ENCODE results near the gene IGFBP7. TPM values are rescaled to one million over a fixed set of nuclear protein-coding genes. Genes with fewer than 3 reads are reported as not detected.

IGFBP7 gene
- total and polyA plus RNA-seq, 2 of the 8 experiments (the other 6 are each of a cell fraction or from before 2014, with no cell fraction given) = 0.17 to 0.48 TPM

DNA sequence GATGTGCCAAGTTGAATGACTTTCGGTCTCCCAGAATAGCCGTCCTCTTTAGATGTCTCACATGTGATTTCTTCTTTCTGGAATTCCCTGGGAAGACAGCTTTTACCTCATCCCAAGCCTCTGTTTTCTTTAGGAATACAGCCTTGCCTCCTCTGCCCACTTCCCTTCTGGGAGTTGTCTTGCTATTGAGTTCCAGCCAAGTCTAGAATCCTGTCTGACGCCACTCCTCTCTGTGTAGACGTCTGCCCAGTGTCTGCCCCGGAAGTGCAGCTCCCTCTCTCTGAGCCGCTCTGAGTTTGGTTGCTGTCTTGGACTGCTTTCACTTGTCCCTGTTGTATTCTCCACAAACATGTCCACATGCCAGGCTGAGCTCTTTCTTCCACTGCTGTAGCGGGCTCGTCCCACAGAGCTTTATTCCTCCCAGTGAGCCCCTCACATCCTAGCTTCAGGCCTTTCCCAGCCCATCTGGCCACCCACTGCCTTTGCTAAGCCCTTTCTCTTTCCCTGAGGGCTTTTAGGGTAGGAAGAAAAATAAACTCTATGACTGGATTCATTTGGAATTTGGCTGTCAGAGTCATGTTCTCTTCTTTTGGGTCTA is 9.0 kb upstream of the IGFBP7 start (continued):
- TF ChIP-seq RNF2 (IDR thresholded peaks at IDR 0.05; ENCODE audit: borderline replicate concordance, low read depth, low read length, missing control alignments, poor library complexity, severe bottlenecking) (no peak), FOSL1 (IDR thresholded peaks at IDR 0.05; ENCODE audit: insufficient read depth, low read depth, low read length) (no peak), HDAC2 (IDR thresholded peaks at IDR 0.05; ENCODE audit: borderline replicate concordance in 1 of 2, low read depth in 2 of 2, low read length in 2 of 2) (no peak)
- TF ChIP-seq, protein P1, sequence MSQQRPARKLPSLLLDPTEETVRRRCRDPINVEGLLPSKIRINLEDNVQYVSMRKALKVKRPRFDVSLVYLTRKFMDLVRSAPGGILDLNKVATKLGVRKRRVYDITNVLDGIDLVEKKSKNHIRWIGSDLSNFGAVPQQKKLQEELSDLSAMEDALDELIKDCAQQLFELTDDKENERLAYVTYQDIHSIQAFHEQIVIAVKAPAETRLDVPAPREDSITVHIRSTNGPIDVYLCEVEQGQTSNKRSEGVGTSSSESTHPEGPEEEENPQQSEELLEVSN (IDR thresholded peaks at IDR 0.05) = no peak
